ENCODE data around the gene CTXND2.
"Not testable (repeated sequence)": the region's sequence is repeated elsewhere in the genome, so short reads cannot be mapped to it uniquely, and the experiment has no call there.

CTXND2 gene

DNA sequence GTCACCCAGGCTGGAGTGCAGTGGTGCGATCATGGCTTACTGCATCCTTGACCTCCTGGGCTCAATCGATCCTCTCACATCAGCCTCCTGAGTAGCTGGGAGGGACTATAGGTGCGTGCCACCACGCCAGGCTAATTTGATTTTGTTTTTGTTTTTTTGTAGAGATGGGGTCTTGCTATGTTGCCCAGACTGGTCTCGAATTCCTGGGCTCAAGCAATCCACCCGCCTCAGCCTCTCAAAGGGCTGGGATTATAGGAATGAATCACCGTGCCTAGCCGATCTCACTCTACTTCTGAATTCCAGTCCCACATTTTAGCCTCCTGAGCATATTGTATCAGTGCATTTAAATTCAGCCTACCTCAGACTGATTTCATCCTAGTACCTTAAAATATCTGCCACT lies 1.8 kb downstream of the CTXND2 start:
- DNase-seq (ENCODE audit: extremely low read depth in 1 of 2, low read depth in 1 of 2): no peak

DNA sequence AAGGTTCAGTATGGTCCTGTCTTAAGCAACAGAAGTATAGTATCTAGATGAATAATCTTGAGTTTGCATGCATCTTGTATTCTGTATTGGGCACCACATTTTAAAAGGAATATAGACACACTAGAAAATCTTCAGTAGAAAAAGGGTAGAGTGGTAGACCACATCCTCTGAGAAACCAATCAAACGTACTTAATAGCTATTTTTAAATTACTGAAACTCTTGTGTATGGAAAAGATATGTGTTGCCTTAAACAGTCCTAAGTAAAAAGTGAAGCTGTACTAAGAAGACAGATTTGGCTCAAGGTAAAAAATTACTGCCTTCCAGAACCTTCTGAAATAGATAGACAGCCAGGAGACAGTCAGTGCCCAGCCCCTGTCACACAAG lies 3.1 kb downstream of the CTXND2 start:
- DNase-seq (ENCODE audit: extremely low read depth in 1 of 2, low read depth in 1 of 2): no peak

DNA sequence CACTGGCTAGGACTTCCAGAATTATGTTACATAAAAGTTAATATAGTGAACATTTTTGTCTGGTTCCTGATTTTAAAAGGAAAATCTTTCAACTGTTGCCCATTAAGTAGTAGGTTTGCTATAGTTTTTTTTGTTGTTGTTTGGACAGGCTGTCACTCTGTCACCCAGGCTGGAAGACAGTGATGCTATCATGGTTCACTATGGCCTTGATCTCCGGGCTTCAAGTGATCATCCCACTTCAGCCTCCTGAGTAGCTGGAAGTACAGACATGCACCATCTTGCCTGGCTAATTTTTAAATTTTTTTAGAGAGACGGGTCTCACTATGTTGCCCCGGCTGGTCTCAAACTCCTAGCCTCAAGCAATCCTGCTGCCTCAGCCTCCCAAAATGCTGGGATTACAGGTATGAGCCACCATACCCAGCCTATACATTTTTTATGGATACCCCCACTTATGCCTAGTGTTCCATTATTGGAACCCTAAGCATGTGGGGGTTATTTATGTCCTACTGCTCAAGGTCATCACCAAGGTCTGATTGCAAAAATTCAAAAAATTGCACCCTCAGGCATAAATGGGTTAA lies 6.5 kb downstream of the CTXND2 start:
- no peak for DNase-seq (ENCODE audit: extremely low read depth in 1 of 2, low read depth in 1 of 2)

DNA sequence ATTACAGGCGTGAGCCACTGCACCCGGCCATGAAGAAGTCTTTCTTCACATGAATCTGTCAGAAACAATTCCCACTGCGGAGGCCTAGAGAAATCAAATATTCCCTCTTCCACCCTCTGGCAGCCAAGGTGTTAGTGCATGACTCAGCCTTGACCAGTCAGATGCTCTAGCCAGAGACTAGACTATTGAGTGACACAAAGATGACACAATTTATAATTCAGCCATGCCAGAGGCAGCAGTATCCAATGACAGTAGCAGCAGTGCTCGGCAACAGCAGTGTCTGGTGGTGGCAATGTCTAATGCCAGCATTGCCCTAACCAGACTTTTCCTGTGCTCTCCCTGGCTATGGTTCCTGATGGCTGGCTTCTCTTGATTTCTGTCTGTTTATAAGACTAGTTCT lies 8.7 kb downstream of the CTXND2 start:
- no peak for DNase-seq (ENCODE audit: extremely low read depth in 1 of 2, low read depth in 1 of 2)

DNA sequence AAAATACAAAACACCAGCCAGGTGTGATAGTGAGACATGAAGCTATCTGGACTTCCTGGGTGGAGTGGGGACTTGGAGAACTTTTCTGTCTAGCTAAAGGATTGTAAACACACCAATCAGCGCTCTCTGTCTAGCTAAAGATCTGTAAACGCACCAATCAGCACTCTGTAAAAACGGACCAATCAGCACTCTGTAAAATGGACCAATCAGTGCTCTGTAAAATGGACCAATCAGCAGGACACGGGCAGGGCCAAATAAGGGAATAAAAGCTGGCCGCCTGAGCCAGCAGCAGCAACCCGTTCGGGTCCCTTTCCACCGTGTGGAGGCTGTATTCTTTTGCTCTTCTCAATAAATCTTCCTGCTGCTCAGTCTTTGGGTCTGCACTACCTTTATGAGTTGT lies 12.9 kb downstream of the CTXND2 start:
- not testable (repeated sequence) for DNase-seq (ENCODE audit: extremely low read depth in 1 of 2, low read depth in 1 of 2)

DNA sequence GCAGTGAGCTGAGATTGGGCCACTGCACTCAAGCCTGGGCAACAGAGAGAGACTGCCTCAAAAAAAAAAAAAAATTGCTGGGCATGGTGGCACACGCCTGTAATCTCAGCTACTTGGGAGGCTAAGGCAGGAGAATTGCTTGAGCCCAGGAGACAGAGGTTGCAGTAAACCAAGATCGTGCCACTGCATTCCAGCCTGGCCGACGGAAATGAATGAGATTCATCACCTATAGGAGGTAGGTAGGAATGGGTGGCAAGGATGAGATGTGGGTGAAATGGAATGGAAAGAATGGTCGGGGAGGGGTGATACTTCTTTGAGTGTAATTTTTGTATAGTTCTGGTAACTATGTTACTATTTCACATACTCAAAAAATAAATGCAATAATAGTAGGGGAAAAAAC lies 15.4 kb downstream of the CTXND2 start:
- no peak for DNase-seq (ENCODE audit: extremely low read depth in 1 of 2, low read depth in 1 of 2)

DNA sequence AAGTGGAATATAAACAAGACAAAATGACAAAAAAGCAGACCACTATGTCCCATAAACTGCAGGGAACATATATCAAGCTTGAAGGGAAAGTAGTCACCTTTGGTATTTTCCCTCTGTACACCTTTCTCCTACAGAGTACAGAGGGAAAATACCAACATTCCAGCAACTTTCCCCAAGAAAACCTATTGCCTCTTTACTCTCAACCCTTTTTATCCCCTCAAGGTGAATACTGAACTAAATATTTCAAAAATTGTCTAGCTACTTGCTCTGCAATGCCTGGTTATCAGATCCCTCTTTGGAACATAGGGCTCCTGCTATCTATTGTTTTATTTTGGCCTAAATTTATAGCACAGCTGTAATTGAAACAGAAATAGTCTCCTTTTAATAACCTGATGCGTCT lies 15.8 kb downstream of the CTXND2 start:
- no peak for DNase-seq (ENCODE audit: extremely low read depth in 1 of 2, low read depth in 1 of 2)

DNA sequence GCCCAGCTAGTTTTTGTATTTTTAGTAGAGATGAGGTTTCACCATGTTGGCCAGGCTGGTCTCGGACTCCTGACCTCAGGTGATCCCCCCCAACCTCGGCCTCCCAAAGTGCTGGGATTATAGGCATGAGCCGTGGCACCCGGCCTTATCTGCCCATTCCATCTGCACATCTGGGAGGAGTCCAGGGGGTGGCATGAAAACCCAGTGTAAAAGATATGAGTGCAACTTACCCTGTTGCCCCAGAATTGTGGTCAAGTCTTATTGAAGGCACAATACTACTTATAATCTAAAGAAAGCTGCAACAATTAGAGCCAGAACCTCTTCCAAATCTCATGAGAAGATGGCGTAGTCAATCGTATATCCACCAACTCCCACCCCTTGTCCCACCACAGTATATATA lies 18.4 kb downstream of the CTXND2 start:
- DNase-seq (ENCODE audit: extremely low read depth in 1 of 2, low read depth in 1 of 2): no peak

DNA sequence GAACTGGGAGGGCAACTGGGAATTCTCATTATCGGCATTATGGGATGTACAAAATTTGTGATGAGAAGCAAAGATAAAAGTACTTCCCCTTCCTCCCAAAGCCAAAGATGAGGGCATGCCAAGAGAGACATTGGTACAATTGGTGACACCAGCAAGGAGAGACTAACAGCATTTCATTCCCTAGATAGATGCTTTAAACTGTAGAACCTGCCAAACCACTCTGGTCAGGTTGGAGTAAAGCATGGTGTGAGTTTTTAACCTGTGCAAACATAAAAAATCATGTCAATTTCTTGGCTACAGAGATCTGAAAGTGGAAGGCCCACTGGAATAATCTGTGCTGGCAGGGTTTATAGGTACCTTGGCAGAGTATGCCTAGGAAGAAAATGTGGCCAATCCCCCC lies 19.4 kb downstream of the CTXND2 start:
- DNase-seq (ENCODE audit: extremely low read depth in 1 of 2, low read depth in 1 of 2): no peak

DNA sequence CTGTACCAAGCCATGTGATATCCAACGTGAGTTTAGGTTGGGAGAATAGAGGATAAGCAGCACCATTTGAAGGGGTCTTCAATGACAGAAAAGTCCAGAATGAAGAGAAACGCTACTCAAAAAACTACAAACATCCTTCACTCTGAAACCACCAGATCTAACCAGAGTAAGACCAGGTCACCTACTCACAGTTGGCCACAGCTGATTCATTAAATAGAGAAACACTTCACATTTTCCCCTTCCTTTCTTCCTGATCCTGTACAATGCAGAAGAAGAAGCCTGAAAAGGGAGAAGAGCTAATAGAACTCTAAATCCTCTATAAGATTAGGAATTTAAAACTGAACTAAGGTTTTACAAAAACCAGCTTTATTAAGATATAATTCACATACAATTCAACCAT lies 19.9 kb downstream of the CTXND2 start:
- DNase-seq (ENCODE audit: extremely low read depth in 1 of 2, low read depth in 1 of 2): no peak

DNA sequence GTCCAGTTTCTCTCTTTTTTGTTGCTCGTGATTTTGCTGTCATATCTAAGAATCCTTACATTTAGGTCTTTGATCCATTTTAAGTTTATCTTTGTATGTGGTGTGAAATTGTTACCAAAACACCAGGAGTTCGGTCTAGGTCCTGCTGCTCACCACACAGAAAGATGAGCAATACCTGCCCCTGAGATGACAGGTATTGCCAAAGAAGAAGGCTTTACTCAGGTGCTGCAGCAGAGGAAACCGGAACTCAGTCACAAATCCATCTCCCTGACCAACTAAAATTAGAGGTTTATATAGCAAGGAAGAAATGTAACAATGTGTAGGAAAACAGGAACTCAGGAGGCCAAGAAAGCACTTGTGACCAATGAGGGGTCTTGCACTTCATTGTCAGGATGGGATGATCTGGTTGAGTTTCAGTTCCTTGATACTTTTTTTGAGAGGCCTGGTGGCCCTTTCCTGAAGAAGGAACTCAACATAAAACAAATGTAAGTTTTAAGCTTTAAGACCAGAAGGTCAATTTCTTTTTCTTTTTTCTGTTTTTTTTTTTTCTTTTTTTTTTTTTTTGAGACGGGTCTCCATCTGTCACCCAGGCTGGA lies 22.7 kb downstream of the CTXND2 start:
- DNase-seq (ENCODE audit: extremely low read depth in 1 of 2, low read depth in 1 of 2): no peak

DNA sequence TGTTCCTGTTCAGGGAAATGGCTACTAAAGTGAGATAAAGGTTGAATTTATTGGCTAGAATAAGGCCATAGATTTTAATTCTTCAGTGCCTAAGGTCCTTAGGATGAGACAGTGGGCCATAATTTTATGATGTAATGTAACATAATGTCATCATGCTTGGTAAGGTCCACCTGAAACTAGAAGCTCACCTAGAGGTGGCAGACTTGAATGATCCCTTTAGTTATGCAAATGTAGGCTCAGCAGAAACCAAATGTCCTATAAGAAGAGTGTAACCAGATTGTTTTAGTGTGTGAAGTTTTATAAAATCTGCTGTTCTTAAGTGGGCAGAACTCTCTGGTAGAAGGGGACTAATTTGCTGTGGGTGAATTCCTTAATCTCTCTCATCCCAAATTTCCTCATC lies 25.7 kb downstream of the CTXND2 start:
- DNase-seq (ENCODE audit: extremely low read depth in 1 of 2, low read depth in 1 of 2): no peak

DNA sequence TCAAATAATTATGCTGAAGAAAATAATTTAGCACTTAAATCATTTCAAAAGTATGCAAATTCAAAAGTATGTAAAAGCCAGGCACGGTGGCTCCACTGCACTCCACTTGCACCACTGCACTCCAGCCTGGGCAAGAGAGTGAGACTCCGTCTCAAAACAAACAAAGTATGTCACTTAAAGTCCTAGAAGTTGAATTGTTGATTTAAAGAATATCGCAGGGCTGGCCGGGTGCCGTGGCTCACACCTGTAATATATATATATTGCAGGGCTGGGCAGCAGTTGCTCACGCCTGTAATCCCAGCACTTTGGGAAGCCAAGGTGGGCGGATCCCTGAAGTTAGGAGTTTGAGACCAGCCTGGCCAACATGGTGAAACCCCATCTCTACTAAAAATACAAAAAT lies 30.5 kb downstream of the CTXND2 start:
- DNase-seq (ENCODE audit: extremely low read depth in 1 of 2, low read depth in 1 of 2): no peak

DNA sequence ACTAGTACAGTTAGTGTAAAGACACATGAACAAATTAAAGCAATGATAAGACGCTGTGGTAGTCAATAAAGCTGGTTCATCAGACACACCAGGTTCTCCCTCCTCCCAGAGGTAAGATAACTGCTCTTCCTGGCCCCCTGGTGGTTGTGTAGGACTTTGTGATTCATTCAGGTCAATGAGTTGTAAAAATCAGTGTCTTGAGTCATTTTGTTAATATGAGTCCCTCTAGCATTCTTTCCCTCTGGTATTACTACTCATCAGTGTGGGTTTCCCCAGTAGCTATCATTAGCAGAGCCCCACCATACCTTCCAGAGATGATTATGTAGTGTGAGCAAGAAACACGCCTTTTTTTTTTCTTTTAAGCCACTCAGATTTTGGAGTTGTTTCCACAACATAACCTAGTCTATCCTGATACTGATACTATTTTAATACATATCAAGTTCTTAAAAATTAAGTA lies 35.6 kb downstream of the CTXND2 start:
- DNase-seq (ENCODE audit: extremely low read depth in 1 of 2, low read depth in 1 of 2): peak; percentile 48 to 75

DNA sequence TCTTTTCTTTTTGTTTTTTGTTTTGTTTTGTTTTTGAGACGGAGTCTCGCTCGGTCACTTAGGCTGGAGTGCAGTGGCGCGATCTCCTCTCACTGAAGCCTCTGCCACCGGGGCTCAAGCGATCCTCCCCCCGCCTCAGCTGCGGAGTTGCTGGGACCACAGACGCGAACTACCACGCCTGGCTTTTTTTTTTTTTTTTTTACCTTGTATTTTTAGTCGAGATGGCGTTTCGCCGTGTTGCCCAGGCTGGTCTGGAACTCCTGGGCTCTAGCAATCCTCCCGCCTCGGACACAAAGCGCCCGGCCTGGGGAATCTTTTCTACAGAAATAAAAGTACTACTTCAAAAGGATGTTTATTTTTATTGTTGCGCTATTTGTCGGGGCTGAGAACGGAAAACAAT lies 38.1 kb downstream of the CTXND2 start:
- DNase-seq (ENCODE audit: extremely low read depth in 1 of 2, low read depth in 1 of 2): no peak

DNA sequence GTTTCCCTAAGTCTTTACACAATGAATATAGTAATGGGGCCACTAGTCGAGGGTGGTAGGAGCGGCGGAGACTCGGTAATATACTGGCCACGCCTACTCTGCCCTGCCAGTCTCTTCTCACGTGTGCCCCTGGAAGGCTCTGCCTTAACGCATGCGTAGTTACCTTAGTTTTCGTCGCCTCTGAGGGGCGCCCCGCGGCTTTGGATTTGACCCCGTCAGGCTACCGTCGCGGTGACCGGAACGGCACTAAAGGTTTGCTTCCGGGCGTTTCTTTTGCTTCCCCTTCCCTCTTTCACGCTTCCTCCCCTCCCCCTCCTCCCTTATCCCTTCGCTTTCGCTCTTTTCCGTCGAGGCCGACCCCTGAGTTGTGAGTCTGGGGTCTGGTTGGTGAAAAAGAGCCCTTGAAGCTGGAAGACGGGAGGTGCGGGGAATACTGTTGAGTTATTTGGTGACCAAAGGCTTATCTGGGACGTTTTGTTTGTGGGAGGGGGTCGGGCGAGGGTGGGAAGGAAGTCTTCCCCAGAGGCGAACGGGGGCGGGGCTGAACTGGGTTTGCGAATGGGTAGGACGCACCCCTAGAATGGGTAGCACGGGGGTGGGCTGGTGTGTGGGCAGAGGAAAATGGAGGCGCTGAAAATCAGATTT lies 39.3 kb downstream of the CTXND2 start, which contains the start of gene SETDB1:
TSS of gene SETDB1 (plus strand) at position 267 of the 645 bp plus-strand sequence. CDS start 1,352 bp downstream, outside the sequence.
- DNase-seq (ENCODE audit: extremely low read depth in 1 of 2, low read depth in 1 of 2): peak; percentile 89 to 96

DNA sequence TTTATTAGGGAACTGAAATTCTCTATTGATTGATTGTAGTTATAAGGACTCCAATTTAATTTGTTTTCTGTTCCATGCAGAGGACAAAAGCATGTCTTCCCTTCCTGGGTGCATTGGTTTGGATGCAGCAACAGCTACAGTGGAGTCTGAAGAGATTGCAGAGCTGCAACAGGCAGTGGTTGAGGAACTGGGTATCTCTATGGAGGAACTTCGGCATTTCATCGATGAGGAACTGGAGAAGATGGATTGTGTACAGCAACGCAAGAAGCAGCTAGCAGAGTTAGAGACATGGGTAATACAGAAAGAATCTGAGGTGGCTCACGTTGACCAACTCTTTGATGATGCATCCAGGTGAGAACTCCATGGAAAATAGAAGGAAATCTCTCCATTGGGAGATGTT lies 40.7 kb downstream of the CTXND2 start:
- no peak for DNase-seq (ENCODE audit: extremely low read depth in 1 of 2, low read depth in 1 of 2)

DNA sequence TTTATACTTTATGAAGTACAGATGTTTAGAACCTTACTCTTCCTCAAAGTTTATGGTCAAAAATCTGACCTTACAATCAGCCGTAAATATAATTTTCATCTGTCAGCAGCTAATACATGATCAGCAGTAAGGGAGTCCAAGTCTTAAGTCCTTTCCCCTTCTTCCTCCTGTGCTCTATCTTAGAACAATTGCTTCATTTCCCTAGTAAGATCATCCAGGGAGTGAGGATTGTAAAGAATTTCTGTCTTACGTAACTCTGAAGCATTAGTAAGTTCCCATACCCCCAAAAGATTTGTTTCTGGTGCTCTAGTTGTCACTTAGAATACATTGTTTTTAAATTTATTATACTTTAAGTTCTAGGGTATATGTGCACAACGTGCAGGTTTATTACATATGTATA lies 41.4 kb downstream of the CTXND2 start:
- no peak for DNase-seq (ENCODE audit: extremely low read depth in 1 of 2, low read depth in 1 of 2)

DNA sequence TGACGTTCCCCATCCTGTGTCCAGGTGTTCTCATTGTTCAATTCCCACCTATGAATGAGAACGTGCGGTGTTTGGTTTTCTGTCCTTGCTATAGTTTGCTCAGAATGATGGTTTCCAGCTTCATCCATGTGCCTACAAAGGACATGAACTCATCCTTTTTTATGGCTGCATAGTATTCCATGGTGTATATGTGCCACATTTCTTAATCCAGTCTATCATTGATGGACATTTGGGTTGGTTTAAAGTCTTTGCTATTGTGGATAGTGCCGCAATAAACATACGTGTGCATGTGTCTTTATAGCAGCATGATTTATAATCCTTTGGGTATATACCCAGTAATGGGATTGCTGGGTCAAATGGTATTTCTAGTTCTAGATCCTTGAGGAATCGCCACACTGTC lies 41.8 kb downstream of the CTXND2 start:
- not testable (repeated sequence) for DNase-seq (ENCODE audit: extremely low read depth in 1 of 2, low read depth in 1 of 2)

DNA sequence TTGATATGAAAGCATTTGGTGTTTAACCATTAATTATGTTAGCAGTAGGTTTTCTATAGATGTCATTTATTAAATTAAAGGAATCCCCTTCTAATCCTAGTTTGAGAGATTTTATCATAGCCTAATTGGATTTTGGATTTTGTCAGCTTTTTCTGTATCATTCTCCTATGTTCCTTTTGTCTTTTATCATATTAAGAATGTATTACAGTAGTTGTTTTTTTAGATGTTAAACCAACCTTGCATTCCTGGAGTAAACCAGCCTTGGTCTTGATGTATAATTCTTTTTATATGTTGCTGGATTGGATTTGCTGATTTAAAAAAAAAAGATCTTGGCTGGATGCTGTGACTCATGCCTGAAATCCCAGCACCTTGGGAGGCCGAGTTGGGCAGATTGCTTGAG lies 44.8 kb downstream of the CTXND2 start:
- no peak for DNase-seq (ENCODE audit: extremely low read depth in 1 of 2, low read depth in 1 of 2)

DNA sequence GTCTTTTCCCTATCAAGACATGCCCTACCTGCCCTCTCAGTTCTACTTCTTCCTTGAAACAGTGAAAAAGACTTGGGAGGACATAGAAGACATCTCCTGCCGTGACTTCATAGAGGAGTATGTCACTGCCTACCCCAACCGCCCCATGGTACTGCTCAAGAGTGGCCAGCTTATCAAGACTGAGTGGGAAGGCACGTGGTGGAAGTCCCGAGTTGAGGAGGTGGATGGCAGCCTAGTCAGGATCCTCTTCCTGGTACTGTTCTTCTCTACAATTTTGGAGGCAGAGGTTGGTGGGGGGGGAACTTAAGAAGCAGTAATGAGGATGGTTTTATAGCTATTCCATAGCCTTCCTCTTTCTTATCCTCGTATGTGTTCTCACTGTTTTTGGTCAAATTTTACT lies 57.9 kb downstream of the CTXND2 start:
- DNase-seq (ENCODE audit: extremely low read depth in 1 of 2, low read depth in 1 of 2): no peak

DNA sequence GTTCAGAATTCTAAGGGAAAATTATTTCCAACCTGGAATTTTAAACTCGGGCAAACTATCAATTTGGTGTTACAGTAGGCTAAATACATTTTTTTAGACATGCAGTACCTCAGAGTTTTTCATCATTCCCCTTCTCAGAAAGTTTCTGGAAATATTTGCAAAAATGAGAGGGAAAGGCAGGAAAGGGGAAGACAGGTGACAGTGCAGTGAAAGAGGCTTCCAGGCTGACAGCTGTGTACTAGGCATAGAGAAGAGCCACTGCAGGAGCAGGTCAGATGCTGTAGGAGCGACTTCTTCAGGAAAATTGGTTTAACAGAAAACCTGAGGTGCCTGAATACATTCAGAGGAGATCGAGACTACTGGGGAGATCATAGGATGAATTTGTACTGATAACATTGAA lies 67.8 kb downstream of the CTXND2 start:
- no peak for DNase-seq (ENCODE audit: extremely low read depth in 1 of 2, low read depth in 1 of 2)

DNA sequence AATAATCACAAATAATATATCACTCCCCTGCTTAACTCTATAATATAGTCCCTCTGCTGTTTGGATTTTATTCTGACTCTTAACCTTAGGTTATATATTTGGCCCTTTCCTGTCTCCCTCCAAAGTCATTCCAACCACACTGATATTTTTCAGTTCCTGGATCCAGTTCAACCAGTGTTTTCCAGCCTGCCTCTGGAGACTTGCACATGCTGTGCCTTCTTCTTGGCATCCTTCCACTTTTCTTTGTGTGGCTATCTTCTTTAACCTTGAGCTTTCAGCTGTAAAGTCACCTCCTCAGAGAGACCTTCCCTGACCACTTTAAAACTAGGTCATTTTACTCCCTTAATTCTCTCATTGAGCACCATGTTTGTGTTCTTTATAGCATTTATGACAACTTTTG lies 68.3 kb downstream of the CTXND2 start:
- no peak for DNase-seq (ENCODE audit: extremely low read depth in 1 of 2, low read depth in 1 of 2)
